Type B pancreatic cell (in vitro differentiated cells): ENCODE data around the gene SNED1. TPM values are rescaled to one million over a fixed set of nuclear protein-coding genes. Genes with fewer than 3 reads are reported as not detected.

Source experiments
- DNase-seq: peaks from one replicate; pipeline ENCODE4 v3.0.0; 2021; ENCODE audit warnings: mixed read lengths; ENCODE audit not compliant: unreplicated experiment; ENCODE audit errors: extremely low spot score
- H3K27ac Mint-ChIP-seq: 2 replicates; pipeline ENCODE4 v1.8.0; 2021; ENCODE audit warnings: mild to moderate bottlenecking, mixed read lengths
- H3K27me3 Mint-ChIP-seq: 2 replicates; pipeline ENCODE4 v1.8.0; 2021; ENCODE audit warnings: mixed read lengths
- H3K36me3 Mint-ChIP-seq: 2 replicates; pipeline ENCODE4 v1.8.0; 2021; ENCODE audit warnings: mixed read lengths
- H3K4me1 Mint-ChIP-seq: one replicate; pipeline ENCODE4 v1.8.0; 2021; ENCODE audit warnings: mixed read lengths; ENCODE audit not compliant: unreplicated experiment
- H3K4me3 Mint-ChIP-seq: 2 replicates; pipeline ENCODE4 v1.8.0; 2021; ENCODE audit warnings: mild to moderate bottlenecking, mixed read lengths
- H3K9me3 Mint-ChIP-seq: 2 replicates; pipeline ENCODE4 v1.8.0; 2021; ENCODE audit warnings: mixed read lengths
- total RNA-seq: library from RNA; stranded (reverse); gene quantifications from 2 replicates; pipeline ENCODE4 v1.2.1, GENCODE V29; 2021; ENCODE audit warnings: low replicate concordance
- TF ChIP-seq, protein P1 (sequence below): fragments of 200-600 bp; sonication (generic); conservative IDR thresholded peaks from 2 replicates; pipeline ENCODE4 v1.5.0; 2021; ENCODE audit warnings: antibody characterized with exemption, mild to moderate bottlenecking

The SNED1 gene
- total RNA-seq, 1 donor from 2014 or later, result 140 TPM

DNA sequence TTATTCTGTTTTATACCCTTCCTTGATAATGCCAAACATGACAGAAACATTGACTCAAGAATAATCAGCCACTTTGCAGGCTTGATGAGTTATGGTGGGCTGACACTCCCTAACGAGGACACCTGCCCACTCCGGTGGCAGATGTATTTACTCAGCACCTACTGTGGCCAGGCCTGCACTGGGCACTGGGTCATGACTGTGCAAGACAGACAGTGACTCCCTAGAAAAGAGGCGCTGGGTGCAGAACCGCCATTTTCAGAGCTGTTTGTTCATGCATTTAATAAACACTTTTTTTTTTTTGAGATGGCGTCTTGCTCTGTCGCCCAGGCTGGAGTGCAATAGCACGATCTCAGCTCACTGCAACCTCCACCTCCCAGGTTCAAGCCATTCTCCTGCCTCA is 32.5 kb downstream of the SNED1 start:
- no peak overlapping the region for H3K27ac Mint-ChIP-seq
- no peaks in the 10 kb centered on the region for H3K9me3 Mint-ChIP-seq
- H3K4me3 Mint-ChIP-seq, result no peak overlapping the region
- peak; percentile 55 for DNase-seq
- peaks cover 4% of the 10 kb centered on the region for H3K4me1 Mint-ChIP-seq
- H3K36me3 Mint-ChIP-seq, result peaks cover 23% of the 10 kb centered on the region
- H3K27me3 Mint-ChIP-seq, result peaks cover 15% of the 10 kb centered on the region
- TF ChIP-seq, protein P1, sequence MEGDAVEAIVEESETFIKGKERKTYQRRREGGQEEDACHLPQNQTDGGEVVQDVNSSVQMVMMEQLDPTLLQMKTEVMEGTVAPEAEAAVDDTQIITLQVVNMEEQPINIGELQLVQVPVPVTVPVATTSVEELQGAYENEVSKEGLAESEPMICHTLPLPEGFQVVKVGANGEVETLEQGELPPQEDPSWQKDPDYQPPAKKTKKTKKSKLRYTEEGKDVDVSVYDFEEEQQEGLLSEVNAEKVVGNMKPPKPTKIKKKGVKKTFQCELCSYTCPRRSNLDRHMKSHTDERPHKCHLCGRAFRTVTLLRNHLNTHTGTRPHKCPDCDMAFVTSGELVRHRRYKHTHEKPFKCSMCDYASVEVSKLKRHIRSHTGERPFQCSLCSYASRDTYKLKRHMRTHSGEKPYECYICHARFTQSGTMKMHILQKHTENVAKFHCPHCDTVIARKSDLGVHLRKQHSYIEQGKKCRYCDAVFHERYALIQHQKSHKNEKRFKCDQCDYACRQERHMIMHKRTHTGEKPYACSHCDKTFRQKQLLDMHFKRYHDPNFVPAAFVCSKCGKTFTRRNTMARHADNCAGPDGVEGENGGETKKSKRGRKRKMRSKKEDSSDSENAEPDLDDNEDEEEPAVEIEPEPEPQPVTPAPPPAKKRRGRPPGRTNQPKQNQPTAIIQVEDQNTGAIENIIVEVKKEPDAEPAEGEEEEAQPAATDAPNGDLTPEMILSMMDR, result no peak

DNA sequence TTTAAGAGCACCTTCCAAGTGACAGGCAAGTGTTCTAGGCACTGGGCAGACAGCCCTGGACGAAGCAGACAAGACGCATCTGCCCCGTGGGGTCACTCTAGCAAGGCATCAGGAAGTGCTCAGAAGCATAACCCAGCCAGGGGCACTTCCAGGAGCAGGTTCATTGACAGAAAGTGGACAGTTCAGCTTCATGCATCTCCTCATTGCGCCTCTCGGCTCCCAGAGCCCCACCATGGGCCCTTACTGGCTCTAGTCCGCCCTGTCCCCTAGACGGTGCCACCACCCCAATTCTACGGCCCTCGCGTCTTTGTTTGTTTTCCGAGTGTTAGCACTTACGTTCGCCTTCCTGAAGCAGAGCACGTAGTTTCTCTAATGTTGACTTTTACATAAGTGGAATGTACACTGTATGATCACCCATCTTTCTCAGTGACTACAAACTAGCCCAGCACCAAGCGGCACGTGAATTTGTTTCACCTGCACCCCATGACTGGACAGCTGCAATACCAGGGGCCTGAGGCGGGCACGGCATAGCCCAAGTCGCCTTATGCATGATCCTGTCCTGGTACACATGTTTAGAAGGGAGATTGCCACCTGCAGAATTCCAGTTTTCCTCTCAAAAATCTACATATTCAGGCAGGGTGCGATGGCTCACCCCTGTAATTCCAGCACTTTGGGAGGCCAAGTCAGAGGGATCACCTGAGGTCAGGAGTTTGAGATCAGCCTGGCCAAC is 33.2 kb downstream of the SNED1 start:
- H3K36me3 Mint-ChIP-seq, result peaks cover 19% of the 10 kb centered on the region
- H3K4me3 Mint-ChIP-seq, result no peak overlapping the region
- H3K4me1 Mint-ChIP-seq, result peaks cover 4% of the 10 kb centered on the region
- peak; percentile 51 for DNase-seq
- H3K9me3 Mint-ChIP-seq, result no peaks in the 10 kb centered on the region
- TF ChIP-seq, protein P1, result no peak
- H3K27me3 Mint-ChIP-seq, result peaks cover 15% of the 10 kb centered on the region
- no peak overlapping the region for H3K27ac Mint-ChIP-seq

DNA sequence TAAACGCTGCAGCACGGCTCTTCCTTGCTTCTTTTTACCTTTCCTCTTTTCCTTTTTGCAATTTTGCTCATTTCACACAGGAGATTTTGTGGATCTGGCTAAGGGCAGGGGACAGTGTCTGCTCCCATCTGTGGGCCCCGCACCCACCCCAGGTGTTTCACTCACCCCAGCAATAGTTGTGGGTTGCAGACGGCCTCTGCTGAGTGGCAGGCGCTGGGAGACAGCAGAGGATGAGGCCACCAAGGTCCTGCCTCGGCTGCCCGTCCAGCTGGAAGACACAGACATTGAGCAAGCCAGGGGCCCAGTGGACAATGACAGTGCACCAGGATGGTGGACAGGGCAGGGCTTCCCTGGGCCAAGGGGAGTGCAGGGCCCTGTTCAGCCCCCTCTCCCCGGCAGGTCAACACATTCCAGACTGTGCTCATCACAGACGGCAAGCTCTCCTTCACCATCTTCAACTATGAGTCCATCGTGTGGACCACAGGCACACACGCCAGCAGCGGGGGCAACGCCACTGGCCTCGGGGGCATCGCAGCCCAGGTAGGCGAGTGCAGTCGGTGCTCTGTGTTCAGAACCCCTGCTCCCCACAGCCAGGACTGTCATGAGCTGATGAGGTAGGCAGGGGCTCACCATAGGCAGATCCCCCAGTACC is 35.0 kb downstream of the SNED1 start:
- Mint-ChIP-seq H3K4me3 (no peak overlapping the region), H3K9me3 (no peaks in the 10 kb centered on the region), H3K27me3 (peaks cover 22% of the 10 kb centered on the region), H3K27ac (peak overlapping the region; percentile 19), H3K36me3 (peaks cover 14% of the 10 kb centered on the region), H3K4me1 (peaks cover 8% of the 10 kb centered on the region)
- peak; percentile 54 for DNase-seq
- TF ChIP-seq, protein P1, result no peak

DNA sequence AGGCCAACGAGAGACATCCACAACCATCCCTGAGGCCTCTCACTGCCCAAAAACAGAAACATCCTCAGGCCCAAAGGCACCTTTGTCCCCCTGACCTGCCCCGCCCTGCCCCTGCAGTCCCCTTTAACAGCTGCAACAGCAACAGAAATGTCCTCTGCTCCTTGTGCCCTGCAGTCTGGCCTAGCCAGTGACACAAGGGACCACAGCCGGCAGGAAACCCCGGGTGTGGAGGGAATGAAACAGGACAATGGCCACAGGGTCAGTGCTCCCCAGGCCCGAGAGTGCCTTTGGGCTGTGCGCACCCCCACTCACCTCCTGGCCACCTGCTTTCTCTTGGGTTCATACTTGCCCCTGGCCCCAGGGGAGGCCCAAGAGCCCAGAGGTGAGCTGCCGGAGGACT is 35.6 kb downstream of the SNED1 start:
- Mint-ChIP-seq H3K9me3 (no peaks in the 10 kb centered on the region), H3K4me1 (peaks cover 8% of the 10 kb centered on the region), H3K27me3 (peaks cover 22% of the 10 kb centered on the region), H3K27ac (no peak overlapping the region), H3K36me3 (peaks cover 14% of the 10 kb centered on the region), H3K4me3 (no peak overlapping the region)
- no peak for DNase-seq
- TF ChIP-seq, protein P1, result no peak

DNA sequence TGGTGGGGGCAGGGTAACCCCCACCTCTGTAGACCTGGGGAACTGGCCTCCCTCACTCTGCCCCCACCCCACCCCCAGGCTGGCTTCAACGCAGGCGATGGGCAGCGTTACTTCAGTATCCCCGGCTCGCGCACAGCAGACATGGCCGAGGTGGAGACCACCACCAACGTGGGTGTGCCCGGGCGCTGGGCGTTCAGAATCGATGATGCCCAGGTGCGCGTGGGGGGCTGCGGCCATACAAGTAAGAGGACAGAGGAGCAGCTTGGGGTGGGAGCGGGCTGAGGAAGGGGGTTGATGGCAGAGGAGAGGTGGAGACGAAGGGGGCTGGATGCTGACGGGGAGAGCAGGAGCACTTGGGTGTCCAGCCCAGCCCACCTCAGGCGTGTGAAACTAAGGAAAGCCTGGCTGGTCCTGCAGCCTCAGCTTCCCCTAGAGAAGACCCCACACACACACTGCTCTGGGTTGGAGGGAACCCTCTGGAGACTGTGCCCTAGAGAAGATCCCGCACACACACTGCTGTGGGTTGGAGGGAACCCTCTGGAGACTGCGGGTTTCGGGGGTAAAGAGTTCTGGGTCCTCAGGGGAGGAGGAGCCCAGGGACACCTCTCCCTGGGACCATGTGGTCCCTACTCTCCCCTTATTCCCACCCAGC is 36.2 kb downstream of the SNED1 start:
- peak; percentile 55 for DNase-seq
- Mint-ChIP-seq H3K36me3 (peaks cover 14% of the 10 kb centered on the region), H3K9me3 (no peaks in the 10 kb centered on the region), H3K27me3 (peaks cover 22% of the 10 kb centered on the region), H3K27ac (no peak overlapping the region), H3K4me1 (peaks cover 8% of the 10 kb centered on the region), H3K4me3 (no peak overlapping the region)
- TF ChIP-seq, protein P1, result no peak
